Colon (tissue), 2 donors: ENCODE measurements around the gene C2CD4C.
"Not testable (repeated sequence)": the region's sequence is repeated elsewhere in the genome, so short reads cannot be mapped to it uniquely, and the experiment has no call there.

Experiments
- FAIRE-seq: peaks from 2 replicates; lab custom pipeline; 2012; peaks lifted over from hg19 to GRCh38; lab: Jason Lieb, UNC
- donor health status: control.
- donor health status: control.

The C2CD4C gene

DNA sequence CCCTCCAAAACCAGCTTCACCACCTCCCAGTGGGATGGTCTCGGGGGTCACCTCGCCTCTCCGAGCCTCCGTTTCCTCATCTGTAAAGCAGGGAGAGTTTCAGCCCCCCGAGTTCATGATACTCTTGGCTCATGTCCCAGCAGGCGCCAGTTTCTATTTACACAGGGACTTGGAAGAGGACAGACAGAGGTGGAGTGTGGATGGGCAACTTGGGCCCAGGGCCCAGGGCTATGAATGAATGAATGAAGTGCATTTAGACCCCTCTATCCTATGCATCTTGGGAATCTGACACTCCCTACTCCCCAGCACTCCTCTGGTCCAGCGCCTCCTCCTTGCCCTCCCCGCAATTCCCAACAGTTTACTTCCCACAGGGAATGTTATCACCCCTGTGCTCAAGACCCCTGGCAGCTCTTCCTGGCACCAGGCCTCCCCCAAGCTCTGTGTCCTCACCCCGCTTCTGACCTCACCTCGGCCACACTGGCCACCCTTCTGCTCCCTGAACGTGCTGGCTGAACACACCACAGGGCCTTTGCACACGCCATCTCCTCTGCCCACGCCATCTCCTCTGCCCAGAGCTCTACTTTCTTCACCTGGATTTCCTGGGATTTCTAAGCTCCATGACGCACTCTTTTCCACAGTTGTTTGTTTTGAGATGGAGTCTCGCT, 4.9 kb upstream of the C2CD4C start:
- no peak for FAIRE-seq

DNA sequence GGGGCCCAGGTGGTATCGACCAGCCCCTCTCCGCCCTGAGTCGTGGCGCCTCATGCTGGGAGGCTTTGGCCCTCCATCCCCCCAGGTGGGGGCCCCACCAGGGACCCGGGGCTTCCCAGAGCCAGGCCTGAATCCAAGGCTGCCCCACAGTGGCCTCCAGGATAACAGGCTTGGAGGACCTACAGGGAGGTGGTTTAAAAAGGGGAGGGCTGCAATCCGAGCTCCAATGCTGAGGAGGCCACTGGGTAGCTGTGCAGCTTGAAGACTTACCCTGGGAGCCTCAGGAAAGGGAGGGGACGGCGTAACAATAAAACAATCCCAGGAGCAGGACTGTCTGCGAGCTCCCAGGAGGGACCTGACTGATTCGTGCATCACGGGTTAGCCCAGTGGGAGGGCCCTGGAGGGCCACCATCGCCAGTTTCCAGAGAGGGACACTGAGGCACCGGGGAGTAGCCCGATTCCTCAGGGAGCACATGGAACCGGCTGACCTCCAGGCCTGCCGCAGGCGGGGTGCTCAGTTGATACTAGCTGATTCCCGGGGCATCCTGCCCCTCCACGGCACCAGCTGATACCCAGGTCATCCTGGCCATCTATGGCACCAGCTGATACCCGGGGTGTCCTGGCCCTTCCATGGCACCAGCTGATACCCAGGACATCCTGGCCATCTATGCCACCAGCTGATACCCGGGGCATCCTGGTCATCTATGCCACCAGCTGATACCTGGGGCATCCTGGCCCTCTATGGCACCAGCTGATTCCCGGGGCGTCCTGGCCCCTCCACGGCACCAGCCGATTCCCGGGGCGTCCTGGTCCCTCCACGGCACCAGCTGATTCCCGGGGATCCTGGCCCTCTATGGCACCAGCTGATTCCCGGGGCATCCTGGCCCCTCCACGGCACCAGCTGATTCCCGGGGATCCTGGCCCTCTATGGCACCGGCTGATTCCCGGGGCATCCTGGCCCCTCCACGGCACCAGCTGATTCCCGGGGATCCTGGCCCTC, 3.7 kb upstream of the C2CD4C start:
- no peak for FAIRE-seq

DNA sequence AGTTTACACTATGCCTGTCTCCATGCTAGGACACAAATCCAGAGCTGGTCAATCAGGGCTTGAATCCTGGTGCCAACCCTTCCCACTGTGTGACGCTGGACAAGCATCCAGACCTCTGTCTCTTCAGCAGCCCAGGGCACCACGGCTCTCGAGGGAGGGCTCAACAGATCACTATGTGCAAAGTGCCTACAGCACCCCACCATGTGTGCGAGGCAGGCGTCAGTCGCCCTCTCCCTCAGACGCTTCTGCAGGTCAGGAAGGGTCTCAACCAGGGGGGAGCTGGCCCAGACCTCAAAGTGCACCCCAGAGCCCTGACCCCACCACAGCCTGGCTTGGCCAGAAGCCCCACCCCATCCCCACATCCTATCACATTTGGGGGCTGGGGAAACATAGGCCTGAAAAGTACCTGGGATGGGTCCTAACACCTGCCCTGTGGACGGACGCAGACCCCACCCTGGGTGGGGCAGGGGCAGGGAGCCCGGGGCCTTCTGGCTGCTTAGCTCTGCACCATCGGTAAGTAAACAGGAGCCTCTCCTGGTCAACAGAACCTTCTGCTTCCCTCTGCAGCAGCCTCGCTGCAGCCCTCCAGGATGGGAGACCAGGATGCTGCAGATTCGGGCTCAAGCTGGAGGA, 2.9 kb upstream of the C2CD4C start:
- FAIRE-seq: no peak

DNA sequence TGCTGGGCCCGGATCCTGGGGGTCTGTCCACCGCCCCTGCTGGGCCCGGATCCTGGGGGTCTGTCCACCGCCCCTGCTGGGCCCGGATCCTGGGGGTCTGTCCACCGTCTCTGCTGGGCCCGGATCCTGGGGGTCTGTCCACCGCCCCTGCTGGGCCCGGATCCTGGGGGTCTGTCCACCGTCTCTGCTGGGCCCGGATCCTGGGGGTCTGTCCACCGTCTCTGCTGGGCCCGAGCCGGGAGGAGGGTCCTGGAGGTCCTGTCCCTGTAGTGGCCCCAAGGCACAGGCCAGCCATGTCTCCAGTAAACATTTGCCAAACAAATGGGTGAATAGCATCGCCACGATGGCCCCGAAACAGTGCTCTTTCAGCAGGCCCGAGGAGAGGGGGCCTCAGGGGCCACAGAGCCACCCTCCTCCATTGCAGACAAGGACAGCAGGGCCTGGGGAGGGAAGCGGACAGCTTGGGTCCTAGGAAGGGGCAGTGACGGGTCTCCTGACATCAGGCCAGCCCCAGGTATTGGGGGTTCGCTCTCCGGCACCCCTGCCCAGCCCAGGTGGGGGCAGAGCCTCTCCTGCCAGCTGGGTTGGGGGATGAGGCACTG, 2.3 kb upstream of the C2CD4C start:
- not testable (repeated sequence) for FAIRE-seq

DNA sequence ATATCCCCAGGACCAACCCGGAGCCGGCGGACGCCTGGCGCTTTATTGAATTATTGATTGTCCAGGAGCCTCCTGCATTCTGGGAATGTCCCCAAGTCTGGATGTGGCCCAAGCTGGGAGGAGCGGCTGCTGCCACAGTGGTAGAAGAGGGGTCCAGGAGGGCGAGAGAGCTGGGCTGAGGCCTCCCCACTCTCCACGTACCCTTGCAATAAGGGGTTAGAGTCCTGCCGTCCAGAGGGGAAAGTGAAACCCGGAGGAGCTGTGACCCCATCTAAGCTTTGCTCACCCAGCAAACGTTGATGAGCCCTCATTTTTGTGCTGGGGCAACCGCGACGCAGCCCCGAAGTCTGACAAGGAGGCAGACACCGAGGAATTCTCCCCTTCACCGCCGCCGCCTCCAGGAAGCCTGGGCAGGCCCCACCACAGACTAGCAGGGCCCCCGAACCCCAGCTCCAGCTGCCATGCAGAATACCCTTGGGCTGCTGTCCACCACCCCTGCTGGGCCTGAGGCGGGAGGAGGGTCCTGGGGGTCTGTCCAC, 1.4 kb upstream of the C2CD4C start:
- FAIRE-seq: no peak

DNA sequence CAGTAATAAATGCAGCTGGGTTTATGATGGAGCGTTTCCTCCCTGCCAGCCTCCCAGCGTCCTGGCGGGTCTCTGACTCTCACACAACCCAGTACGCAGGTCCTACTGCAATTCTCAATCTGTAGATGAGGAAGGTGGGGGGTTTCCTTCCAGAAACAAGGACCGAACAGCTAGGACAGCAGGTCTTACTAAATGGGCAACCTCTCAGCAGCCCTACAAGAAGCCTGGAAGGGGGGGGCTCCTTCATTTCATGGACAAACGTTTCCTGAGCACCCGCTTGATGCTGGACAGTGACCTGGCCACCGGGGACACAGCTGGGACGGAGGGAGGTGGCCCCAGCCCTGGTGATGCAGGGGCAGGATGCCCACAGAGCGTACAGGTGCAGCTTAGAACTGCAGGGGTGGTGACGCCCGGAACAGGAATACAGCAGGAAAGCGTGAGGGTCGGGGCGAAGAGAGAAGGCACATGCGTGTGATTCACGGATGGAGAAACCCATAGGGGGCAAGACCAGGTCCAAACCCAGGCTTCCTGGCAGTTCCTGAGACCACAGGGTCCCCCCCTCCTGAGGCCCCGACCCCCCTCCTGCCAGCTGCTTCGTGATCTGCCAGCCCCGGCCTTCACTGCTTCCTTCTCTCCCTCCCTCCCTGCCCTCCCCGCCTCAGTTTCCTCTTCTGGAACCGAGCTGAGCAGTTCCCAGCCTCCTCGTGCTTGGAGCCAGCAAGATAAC, 732 bp upstream of the C2CD4C start:
- FAIRE-seq: no peak

DNA sequence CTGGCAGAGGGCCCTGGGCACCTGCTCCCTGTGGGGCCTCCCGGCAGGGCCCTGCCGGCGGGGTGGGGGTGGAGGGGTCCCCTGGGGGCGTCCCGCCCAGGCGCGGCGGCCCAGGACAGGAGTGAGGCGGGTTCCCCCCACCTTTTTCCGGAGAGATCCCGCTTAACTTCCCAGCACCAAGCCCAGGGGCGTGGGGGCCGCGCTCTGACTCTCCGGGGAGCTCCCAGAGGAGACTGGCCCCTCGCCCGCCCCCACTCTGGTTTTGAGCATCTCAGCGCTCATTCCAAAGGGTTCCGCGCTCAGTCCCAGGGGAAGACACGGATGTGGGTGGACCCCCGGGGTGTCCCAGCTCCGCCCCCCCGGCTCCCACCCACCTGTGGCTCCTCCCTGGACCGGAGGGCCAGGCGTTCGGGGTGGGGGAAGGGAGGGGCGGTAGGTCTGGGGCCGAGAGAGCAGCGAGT, 476 bp downstream of the C2CD4C start:
- FAIRE-seq: no peak

DNA sequence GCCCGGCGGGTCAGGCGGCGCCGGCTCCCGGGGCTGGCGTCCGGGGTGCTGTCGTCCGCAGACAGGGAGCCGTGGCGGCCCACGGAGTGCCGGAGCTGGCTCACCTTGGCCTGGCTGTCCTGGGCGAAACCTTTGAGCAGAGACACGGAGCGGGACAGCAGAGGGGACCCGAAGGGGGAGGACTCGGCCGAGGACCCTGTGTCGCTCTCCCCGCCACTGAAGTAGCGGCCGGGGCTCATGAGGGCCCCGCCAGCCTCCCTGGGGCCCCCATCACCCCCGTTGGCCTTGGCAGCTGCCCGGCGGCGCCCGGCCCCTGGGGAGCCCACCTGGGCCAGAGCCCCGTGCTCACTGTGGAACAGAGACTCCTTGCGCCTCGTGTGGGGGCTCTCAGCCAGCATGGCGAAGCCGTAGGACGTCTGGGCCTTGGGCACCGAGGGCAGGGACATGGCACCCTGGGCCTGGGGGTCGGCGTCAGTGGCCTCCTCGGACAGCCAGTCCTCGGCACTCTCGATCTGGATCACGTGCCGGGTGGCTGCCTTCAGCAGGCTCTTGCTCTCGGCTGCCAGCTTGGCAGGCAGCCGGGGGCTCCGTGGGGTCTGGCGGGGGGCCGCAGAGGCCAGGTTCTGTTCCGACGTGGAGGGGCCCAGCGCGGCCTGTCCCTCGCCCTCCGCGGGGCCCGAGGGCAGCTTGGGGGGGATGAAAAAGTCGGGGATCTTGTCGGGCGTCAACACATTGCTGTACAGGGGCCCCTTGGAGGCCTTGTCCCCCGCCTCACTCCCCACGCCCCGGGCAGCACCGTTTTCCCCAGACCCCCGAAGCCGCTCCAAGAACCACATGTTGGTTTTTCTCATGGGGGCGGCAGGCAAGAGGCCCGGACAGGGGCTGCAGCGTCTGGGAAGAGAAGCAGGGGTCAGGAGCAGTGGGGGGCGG, 1.2 kb downstream of the C2CD4C start:
- no peak for FAIRE-seq

DNA sequence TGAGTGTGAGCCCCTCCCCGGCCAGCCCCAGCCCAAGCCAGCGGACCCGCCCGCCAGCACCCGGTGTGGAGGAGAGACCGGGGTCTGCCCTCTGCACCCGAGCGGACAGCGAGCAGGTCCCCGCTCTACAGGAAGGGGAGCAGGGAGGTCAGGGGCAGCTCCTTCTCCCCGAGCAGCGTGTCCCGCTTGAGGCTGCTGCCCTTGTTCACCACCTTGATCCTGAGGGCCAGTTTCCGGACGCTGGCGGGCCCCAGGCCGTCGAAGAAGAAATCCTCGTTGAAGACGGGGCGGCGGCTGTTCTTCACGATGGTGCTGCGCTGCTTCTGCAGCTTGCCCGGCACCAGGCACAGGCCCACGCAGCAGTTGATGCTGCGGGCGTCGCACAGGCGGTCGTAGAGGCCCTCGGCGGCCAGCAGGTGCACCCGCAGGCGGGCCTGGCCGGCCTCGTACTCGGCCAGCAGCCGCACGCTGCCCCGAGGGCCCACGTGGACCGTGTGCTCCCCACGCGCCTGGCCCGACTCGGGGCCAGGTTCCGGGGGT, 1.9 kb downstream of the C2CD4C start:
- FAIRE-seq: no peak

DNA sequence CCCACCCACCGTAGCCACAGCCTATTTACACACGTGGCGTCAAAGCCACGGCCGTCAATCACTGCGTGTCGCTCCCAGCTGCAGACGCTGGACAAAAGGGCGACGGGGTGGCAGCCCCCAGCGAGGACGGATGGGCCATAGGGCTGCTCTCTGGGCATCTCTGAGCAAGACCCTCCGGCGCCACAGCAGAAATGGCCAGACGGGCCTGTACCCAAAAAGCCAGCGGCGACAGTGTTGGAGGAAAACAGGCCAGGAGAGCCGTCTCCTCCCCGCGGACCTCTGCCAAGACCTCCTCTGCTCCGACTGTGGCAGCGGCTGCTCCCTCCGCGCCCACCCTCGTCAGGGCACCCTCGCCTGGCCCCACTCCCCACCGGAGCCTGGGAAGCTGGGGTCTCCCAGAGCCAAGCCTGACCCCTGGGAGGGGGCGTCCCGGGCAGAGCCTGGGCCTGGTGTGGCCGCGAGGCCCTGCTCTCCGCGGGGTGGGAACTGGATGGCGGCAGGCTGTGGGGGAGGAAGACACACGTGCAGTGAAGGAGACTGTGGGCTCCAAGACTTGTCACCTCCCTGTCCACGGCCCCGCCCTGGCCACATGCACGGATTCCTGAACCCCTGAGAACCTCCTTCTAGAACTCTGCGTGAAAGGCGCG, 2.7 kb downstream of the C2CD4C start:
- no peak for FAIRE-seq

DNA sequence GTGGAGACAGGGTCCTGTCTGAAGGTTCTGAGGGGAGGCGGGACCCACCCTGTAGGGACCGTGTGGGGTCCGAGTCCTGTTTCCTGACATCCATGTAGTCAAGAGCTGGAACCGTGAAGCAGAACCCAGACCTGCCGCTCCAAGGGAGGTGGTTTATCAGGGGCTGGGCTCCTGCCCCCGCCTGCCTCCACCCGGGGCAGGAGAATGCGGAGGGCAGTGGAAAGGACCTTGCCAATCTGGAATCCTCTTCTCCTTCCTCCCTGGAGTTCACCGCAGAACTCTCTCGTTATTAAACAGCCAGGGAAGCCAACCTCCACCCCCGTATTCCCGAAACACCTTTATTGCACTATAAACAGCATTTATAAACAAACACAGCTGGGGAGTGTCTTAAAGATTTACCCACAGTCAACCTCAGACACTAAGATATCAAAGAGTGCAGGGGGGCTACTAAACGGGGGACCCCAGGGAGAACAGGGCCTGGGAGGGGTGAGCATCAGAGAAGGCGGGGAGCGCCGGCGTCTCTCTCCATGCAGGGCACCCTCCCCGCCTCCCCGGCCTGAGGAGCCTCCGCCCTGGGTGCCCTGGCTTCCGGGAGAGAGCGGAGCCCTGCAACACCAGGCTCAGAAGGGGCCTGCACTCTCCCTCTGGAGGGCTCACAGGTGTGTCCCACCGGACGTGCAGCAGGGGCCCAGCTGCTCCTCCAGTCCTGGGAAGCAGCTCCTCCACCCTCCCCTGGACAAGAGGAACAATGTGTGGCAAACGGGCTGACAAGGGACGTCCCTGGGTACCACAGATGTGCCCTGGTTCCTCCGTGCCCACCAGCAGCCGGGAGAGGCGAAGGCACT, 3.6 kb downstream of the C2CD4C start:
- FAIRE-seq: no peak

DNA sequence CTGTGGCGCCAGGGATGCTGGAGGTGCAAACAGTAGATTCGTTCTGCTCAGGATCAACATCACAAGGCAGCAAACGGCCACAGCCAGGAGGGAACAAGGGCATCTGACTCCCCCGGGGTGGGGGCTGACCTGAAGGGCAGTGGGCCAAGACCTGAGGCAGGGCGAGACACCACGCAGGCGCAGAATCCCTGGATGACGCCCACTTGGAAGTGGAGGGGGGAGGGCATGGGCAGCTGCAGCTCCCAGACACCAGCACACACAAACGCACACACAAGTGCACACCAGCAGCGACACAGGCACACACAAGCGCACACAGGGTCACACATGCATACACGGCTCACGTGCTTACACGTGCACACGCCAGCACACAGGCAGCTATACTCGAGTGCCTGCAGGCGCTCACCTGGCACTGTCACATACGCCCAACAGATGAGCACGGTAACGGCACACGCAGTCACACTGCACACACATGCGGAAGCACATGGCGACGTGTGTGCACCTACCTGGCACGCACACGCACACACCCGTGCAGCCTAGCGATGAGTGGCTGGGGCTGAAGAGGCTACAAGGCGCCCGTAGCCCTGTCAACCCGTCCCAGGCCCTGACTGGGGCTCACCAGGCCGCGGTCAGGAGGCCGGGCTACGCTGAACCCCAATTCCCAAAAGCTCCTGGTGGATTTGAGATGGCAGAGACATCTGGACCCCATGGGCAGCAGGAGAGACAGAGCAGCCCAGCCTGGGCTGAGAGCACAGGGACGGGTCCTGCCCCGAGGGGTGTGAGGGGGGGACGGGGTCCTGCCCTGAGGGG, 5.5 kb downstream of the C2CD4C start:
- FAIRE-seq: no peak

DNA sequence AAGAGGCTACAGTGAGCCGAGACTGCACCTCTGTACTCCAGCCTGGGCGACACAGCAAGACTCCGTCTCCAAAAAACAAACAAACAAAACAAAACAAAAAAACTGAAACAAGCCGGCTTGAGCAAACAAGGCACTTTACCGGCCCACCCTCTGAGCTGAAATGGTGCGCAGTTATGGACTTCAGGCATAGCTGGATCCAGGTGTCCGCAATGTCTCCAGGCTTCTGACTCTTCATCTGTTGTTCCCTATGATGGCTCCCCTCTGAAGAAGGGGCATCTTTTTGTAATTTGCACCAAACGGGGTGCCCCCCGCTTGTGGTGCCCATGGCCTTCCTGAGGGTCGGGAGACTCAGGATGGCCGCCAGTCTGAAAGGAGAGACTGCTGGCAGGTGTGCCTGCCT, 6.2 kb downstream of the C2CD4C start:
- FAIRE-seq: no peak

DNA sequence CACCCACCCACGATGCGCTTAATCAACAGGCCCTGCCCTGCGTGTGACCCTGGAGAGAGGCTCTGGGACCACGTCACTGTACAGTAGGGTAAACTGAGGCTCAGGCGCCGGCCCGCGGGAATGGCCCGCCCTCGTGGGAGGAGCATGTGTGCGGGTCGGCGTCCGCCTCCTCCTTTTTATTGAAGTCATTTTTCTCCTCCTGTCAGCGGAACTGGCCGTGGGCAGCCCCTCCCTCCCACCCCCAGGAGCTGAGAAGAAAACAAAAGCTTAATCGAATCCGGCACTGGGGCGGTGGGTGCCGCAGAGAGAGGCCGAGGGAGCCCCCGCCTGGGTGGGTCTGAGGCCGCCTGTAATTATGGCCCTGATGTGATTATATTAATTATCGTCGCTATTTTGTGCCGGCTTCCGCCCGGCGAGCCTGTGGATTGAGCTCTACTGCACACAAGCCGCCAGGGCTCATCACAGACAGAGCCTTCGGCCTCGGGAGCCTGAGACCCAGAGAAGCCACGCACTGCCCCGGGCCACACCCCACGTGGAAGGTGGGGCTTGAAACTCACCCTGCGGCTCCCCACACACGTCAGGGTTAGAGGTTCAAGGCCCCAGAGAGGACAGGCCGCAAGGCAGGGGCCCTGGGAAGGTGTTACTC, 7.0 kb downstream of the C2CD4C start:
- FAIRE-seq: no peak

DNA sequence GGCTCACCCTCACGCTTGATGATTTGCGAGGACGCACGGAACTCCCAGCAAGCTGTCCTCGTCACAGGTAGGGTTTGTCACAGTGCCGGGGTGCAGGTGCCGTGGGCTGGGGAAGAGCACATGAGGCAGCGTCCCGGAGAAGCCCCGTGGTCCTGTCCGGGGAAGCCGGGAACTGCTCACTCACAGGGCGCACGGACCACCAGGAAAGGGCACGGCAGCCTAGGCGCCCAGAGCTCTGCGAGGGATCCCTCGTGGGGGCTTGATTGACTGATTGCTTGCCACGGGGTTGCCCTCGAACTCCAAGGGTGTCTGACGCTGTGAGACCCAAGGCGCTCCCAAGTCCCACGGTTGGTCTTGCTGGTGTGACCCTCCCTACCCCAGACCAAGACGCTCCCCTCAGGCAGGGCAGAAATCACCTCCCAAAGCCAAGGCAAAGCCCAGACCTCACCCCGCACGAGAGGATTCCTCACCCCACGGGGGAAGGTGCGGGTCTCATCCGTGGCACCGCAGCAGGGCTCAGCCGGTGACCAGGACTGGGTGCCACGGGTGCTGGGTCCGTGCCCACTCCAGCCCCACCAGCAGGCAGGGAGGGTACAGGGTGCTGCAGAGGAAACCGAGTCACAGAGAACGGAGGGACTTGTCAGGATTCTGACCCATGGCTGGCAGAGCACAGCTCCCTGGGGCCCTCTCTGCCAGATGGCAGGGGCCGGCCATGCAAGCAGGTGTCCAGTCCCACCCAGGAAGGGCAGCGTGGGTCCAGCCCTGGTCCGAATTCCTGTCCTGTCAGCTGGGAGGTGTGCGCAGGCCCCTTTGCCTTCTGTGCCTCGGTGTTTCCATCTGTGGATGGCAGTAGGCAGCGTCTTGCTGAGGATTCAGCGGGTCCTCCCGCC, 7.7 kb downstream of the C2CD4C start:
- FAIRE-seq: no peak

DNA sequence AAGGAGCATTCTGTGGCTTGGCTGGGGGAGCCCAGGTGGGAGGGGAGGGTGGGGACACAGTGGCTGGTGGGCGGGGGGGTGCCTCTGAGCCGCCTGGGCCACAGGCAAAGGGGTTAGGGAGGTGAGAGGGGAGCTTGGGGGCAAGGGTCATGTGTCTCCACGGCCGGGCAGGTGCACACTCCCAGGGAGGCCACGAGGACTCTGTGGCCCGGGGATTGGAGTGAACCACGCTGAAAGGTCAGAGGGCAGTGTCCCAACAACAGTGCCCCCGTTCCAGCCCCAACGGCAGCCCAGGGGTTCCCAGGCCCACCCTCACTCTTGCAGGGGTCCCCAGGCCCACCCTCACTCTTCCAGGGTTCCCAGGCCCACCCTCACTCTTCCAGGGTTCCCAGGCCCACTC, 9.6 kb downstream of the C2CD4C start:
- FAIRE-seq: no peak
